ENCODE results near the gene TXN2.
"Not testable (repeated sequence)": the region's sequence is repeated elsewhere in the genome, so short reads cannot be mapped to it uniquely, and the experiment has no call there.

Gene TXN2

GRCh38 chr22:36455571-36456463, 25.6 kb downstream of the TXN2 start:
- DNase-seq (ENCODE audit: low read depth in 2 of 2), result no peak

- peak; percentile 91 to 96 for DNase-seq (ENCODE audit: low read depth in 2 of 2)
These were observed 26.4 kb downstream of the TXN2 start for GRCh38 chr22:36454916-36455570.

GRCh38 chr22:36453855-36454378, 27.5 kb downstream of the TXN2 start:
- DNase-seq (ENCODE audit: low read depth in 2 of 2), result no peak

DNA sequence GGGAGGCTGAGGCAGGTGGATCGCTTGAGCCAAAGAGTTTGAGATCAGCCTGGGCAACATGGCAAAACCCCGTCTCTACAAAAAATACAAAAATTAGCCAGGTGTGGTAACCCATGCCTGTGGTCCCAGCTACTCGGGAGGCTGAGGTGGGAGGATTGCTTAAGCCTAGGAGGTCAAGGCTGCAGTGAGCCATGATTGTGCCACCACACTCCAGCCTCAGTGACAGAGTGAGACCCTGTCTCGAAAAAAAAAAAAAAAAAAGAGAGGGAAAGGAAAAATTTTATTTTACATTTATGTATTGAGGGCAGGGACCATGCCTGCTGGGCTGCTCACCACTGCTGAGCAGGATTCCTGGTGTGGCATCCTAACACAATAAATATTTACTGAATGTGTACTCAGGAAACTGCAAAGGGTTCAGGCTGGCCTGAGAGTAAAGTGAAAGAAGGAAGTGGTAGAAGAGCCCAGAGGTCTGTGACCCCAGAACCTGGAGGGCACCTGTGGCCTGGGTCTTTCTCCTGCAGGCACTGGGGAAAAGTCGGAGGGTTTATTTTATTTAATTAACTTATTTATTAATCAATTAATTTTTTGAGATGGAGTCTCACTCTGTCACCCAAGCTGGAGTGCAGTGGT, 28.3 kb downstream of the TXN2 start:
- not testable (repeated sequence) for DNase-seq (ENCODE audit: low read depth in 2 of 2)

DNA sequence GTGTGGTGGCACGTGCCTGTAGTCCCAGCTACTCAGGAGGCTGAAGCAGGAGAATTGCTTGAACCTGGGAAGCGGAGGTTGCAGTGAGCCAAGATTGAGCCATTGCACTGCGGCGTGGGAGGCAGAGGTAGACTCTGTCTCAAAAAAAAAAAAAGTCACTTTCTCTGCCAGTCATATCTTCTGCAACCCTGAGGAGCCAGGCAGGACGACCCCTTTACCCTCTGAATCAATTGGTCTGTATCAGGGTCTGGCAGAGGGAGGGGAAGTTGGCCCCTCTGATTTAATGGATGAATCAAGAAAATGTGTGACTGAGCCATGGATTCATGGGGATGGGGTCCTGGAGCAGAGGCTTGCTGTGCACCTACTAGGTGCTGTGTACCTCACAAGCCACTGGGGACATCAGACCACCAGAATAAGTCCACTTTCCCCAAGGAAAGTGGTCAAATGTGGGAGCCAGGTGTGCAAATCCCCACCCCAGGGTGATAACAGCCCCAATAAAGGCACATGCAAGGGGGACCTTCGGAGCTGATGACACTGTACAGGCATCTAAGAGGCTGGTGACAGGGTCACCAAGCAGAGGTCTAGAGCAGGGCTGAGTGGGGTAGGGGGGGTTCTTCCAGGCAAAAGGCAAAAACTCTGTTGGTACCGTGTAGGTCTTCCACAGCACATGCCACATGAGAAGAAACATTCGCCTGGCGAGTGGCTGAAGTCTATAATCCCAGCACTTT, 29.0 kb downstream of the TXN2 start:
- peak in 1 of 2 donors; percentile 25 for DNase-seq (ENCODE audit: low read depth in 2 of 2)

- DNase-seq (ENCODE audit: low read depth in 2 of 2), result not testable (repeated sequence)
These were observed 30.5 kb downstream of the TXN2 start for GRCh38 chr22:36450923-36451322.

- DNase-seq (ENCODE audit: low read depth in 2 of 2), result no peak
These were observed 31.8 kb downstream of the TXN2 start for GRCh38 chr22:36449596-36450175.

DNA sequence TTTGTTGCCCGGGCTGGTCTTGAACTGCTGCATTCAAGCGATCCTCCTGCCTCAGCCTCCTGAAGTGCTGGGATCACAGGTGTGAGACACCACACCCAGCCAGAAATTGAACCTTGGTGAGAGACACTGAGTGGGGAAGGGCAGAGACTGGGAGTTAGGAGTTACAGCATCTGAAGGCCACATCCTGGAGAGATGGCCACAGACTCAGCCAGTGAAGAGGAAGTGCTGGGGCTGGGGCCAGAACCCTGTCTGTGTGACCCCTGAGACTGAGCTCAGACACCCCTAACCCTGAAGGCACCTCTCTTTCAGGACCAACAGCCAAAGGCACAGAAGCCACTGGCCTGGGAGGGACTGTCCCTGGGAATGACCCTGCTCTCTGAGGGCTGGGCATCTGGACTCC, 33.8 kb downstream of the TXN2 start:
- DNase-seq (ENCODE audit: low read depth in 2 of 2), result no peak

GRCh38 chr22:36445158-36445668, 36.2 kb downstream of the TXN2 start:
- DNase-seq (ENCODE audit: low read depth in 2 of 2), result no peak

GRCh38 chr22:36443198-36443770, 38.2 kb downstream of the TXN2 start:
- DNase-seq (ENCODE audit: low read depth in 2 of 2), result no peak

DNA sequence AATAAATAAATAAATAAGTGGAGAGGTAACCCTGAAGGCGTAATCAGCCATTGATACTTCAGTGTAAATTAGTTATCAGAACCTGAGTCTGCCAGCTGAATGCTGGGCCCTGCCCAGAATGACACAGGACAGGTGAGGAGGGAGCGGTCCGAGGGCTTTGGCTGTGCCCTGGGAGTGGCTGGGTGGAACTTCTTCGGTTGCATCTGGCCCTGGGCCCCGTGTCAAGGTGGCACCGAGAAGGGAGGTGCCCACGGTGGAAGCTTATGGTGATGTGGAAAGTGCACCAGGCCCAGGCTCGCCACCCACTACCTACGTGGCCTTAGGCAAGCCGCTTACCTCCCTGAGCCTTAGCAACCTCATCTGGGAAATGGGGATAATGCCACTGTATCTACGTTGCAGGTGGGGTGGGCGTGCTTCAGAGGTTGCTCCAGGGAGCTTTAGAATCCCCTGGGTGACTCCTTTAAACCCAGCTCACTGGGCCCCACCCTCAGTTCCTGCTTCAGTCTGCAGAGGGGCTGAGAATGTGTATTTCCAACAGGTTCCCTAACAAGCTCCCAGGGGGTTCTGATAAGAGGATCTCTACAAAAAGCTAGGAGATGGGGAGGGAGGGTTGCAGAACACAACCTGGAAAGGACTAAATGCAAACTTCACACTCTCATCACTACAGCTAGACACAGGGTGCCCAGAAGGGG, 38.8 kb downstream of the TXN2 start:
- no peak for DNase-seq (ENCODE audit: low read depth in 2 of 2)

DNA sequence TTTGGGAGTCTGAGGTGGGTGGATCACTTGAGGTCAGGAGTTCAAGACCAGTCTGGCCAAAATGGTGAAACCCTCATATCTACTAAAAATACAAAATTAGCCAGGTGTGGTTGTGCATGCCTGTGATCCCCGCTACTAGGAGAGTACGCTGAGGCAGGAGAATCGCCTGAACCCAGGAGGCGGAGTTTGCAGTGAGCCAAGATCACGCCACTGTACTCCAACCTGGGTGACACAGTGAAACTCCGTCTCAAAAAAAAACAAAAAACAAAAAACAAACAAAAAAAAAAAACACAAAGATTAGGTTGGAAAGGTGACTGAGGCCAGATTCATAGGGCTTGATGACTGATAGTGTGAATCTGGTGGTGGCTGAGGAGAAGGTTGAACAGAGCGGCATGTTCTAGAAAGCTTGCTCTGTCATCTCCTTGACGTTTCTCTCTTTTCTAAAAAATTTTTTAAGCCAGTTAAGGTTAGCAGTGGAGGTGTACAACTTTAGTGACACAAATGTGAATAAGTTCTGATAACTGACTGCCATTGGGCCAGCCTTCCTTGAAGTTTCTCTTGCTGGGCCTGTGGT, 40.9 kb downstream of the TXN2 start:
- no peak for DNase-seq (ENCODE audit: low read depth in 2 of 2)

DNA sequence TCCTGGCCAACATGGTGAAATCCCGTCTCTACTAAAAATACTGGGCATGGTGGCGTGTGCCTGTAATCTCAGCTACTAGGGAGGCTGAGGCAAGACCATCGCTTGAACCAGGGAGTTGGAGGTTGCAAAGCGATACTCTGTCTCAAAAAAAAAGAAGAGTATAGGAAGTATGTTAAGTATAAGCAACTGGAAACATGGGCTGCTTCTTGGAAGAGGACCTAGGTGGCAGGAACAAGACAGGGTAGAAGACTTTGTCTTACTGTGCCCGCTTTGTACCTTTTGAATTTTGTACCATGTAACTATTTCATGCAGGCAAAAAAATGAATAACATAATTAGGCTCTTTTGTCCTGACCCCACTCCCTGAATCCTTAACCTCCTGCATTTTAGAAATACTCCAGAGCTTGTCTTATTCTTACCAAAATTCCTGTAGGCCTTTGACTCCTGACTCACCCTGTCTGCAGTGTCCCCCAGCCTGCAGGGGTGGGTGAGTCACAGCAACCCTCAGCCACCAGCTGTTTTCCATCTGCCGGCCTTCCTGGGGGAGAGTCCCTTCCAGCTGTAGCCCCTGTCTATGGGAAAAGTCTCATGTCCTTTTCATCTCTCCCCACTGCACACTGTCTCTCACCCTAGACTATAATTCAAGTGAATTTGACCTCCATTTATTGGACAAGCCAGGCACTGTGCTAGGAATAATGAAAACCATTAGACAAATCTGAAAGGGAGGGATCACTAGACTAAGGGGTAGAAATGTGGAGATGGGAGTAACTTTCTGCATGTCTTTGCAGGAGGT, 41.8 kb downstream of the TXN2 start:
- no peak for DNase-seq (ENCODE audit: low read depth in 2 of 2)

GRCh38 chr22:36435516-36436415, 45.7 kb downstream of the TXN2 start:
- DNase-seq (ENCODE audit: low read depth in 2 of 2), result peak; percentile 43 to 48

GRCh38 chr22:36433318-36434231, 47.9 kb downstream of the TXN2 start:
- DNase-seq (ENCODE audit: low read depth in 2 of 2), result no peak

DNA sequence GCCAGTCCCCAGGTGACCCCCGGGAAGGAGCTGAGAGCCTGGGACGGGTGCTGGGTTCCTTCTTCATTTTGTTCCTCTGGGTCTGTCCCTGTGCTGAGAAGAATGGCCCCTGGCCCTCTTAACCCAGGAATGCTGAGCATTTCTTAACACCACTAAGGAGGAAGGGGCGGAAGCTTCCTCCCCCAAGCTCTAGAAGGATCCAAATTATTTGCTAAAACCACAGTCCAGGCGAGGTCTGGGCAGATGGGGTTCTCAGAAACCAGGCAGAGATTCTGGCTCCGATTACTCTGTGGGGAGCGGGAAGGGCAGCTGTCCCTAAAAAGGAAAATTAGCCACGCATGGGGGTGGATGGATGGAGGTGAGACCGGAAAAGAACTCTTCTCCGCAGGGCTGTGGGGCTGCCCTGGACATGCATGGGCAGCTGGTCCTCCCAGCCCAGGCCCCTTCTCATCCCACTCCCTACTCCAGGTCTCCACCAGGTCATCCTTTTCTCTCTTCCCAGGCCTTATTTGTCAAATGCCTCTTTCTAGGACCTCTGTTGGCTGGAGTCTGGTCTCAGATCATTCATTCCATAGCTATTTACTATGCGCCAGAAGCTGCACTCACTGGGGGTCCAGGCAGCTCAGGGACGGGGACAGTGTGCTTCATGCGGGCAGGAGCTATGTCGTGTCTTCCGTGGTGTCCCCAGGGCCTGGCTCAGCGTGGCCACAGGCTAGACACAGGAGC, 48.7 kb downstream of the TXN2 start:
- no peak for DNase-seq (ENCODE audit: low read depth in 2 of 2)

Data from stimulated activated CD4-positive, alpha-beta T cell treated with anti-CD3 and anti-CD28 coated beads, Interleukin-1b, Interleukin-23, amount 100 ng/mL, for 4 hours (primary cell).